H1 (cell line): Measurements from ENCODE around the gene ELOF1. TPM values are rescaled to one million over a fixed set of nuclear protein-coding genes. Genes with fewer than 3 reads are reported as not detected.
A peak's percentile ranks its signal among the peaks of the same experiment; 100 is the strongest.

Source experiments
- CTCF ChIA-PET: fragments of 300-600 bp; sonication (Branson Sonifier 250); formaldehyde crosslinking; loops from one replicate; lab custom pipeline; 2021; ENCODE audit not compliant: partially characterized antibody; lab: Charles Lee
- POLR2A ChIA-PET: fragments of 300-600 bp; sonication (Branson Sonifier 250); formaldehyde crosslinking; loops from one replicate; lab custom pipeline; 2021; ENCODE audit warnings: inconsistent platforms; ENCODE audit not compliant: partially characterized antibody; lab: Charles Lee
- DNase-seq, 2 experiments: peaks; one replicate each; pipeline versions ENCODE4 v3.0.0 to v3.0.0-alpha.2; 2010 to 2022; ENCODE audit warnings: low spot score in 2 of 2, low read depth in 1 of 2, mixed read lengths in 1 of 2
- FAIRE-seq: peaks from 2 replicates; lab custom pipeline; 2011; peaks lifted over from hg19 to GRCh38; lab: Jason Lieb, UNC
- H2AFZ ChIP-seq: 2 replicates; pipeline ENCODE4 v1.8.1; 2012; ENCODE audit warnings: low read length, inconsistent platforms
- H2AK5ac ChIP-seq: 2 replicates; pipeline ENCODE4 v1.6.1; 2013; ENCODE audit warnings: low read depth, low read length
- H2BK120ac ChIP-seq: replicated peaks from 2 replicates; pipeline ENCODE3; 2013; ENCODE audit warnings: low read depth, low read length, inconsistent platforms
- H2BK12ac ChIP-seq: 2 replicates; pipeline ENCODE4 v1.6.1; 2013; ENCODE audit warnings: low read depth, low read length
- H2BK15ac ChIP-seq: 2 replicates; pipeline ENCODE4 v1.6.1; 2013; ENCODE audit warnings: low read length
- H2BK20ac ChIP-seq: 2 replicates; pipeline ENCODE4 v1.6.1; 2013; ENCODE audit warnings: low read length
- H2BK5ac ChIP-seq: 2 replicates; pipeline ENCODE4 v1.6.1; 2013; ENCODE audit warnings: low read depth, low read length
- H3K14ac ChIP-seq: 2 replicates; pipeline ENCODE4 v1.6.1; 2013; ENCODE audit warnings: inconsistent platforms; ENCODE audit not compliant: insufficient read length
- H3K18ac ChIP-seq: 2 replicates; pipeline ENCODE4 v1.6.1; 2013; ENCODE audit warnings: low read length; ENCODE audit errors: extremely low read depth
- H3K23ac ChIP-seq: 2 replicates; pipeline ENCODE4 v1.6.1; 2013; ENCODE audit warnings: inconsistent platforms; ENCODE audit not compliant: insufficient read length
- H3K23me2 ChIP-seq: 2 replicates; pipeline ENCODE4 v1.6.1; 2013; ENCODE audit warnings: low read depth, low read length
- H3K27ac ChIP-seq: 2 replicates; pipeline ENCODE4 v1.6.1; 2011; ENCODE audit warnings: low read depth, low read length, inconsistent platforms
- H3K27me3 ChIP-seq, 4 experiments: replicated peaks in 1 of 4; 1 replicate in 1 of 4; 2 replicates in 3 of 4; pipeline versions ENCODE4 v1.6.1 to v1.8.1; 2011 to 2013; ENCODE audit warnings: low read length in 3 of 4, mild to moderate bottlenecking in 3 of 4, inconsistent platforms in 2 of 4, mixed read lengths in 2 of 4, moderate library complexity in 1 of 4; ENCODE audit not compliant: control insufficient read depth in 3 of 4, insufficient read depth in 3 of 4; ENCODE audit errors: extremely low read depth in 1 of 4
- H3K36me3 ChIP-seq, 4 experiments: 2 replicates each; pipeline versions ENCODE4 v1.6.1 to v1.8.1; 2011 to 2013; ENCODE audit warnings: mild to moderate bottlenecking in 4 of 4, low read length in 3 of 4, moderate library complexity in 2 of 4, control low read depth in 1 of 4, inconsistent platforms in 1 of 4; ENCODE audit not compliant: insufficient read depth in 4 of 4, control insufficient read depth in 2 of 4
- H3K4ac ChIP-seq: replicated peaks from 2 replicates; pipeline ENCODE3; 2013; ENCODE audit warnings: low read length, low read depth, mixed read lengths, inconsistent platforms; ENCODE audit not compliant: insufficient read length
- H3K4me1 ChIP-seq, 4 experiments: replicated peaks in 1 of 4; 1 replicate in 1 of 4; 2 replicates in 3 of 4; pipeline versions ENCODE4 v1.6.1 to v1.8.1; 2011 to 2013; ENCODE audit warnings: low read length in 3 of 4, inconsistent platforms in 2 of 4, mixed read lengths in 1 of 4; ENCODE audit not compliant: insufficient read depth in 4 of 4, control insufficient read depth in 3 of 4
- H3K4me2 ChIP-seq, 2 experiments: 2 replicates each; pipeline versions ENCODE4 v1.6.1 to v1.8.1; 2011 to 2013; ENCODE audit warnings: low read depth in 2 of 2, low read length in 2 of 2, control low read depth in 1 of 2, inconsistent platforms in 1 of 2, mild to moderate bottlenecking in 1 of 2; ENCODE audit not compliant: insufficient read depth in 1 of 2
- H3K4me3 ChIP-seq, 4 experiments: fragments of 200-600, 300-600 bp in 1 of 4; sonication (generic), shearing (Covaris generic), sonication (Bioruptor Twin) in 1 of 4; 2 replicates each; pipeline versions ENCODE4 v1.5.1 to v1.8.1; 2011 to 2016; ENCODE audit warnings: low read length in 4 of 4, low read depth in 3 of 4, control low read depth in 2 of 4, inconsistent platforms in 2 of 4, mild to moderate bottlenecking in 2 of 4, mixed read lengths in 1 of 4, moderate library complexity in 1 of 4; ENCODE audit not compliant: insufficient read depth in 2 of 4; ENCODE audit errors: extremely low read depth in 1 of 4
- H3K56ac ChIP-seq: replicated peaks from 2 replicates; pipeline ENCODE3; 2013; ENCODE audit warnings: low read depth, mild to moderate bottlenecking, mixed read lengths, low read length, inconsistent platforms; ENCODE audit not compliant: insufficient read length
- H3K79me1 ChIP-seq: 2 replicates; pipeline ENCODE4 v1.6.1; 2013; ENCODE audit warnings: low read depth, low read length, control low read depth
- H3K79me2 ChIP-seq, 2 experiments: 2 replicates each; pipeline versions ENCODE4 v1.6.1 to v1.8.1; 2012 to 2013; ENCODE audit warnings: low read length in 2 of 2, mild to moderate bottlenecking in 2 of 2, inconsistent platforms in 1 of 2; ENCODE audit not compliant: insufficient read depth in 2 of 2, control insufficient read depth in 1 of 2
- H3K9ac ChIP-seq, 4 experiments: replicated peaks in 1 of 4; 1 replicate in 1 of 4; 2 replicates in 3 of 4; pipeline versions ENCODE4 v1.6.1 to v1.8.1; 2011 to 2013; ENCODE audit warnings: low read depth in 3 of 4, low read length in 3 of 4, control low read depth in 2 of 4, mild to moderate bottlenecking in 2 of 4, moderate library complexity in 2 of 4, inconsistent platforms in 1 of 4; ENCODE audit errors: extremely low read depth in 1 of 4
- H3K9me3 ChIP-seq, 2 experiments: 2 replicates each; pipeline versions ENCODE4 v1.6.1 to v1.8.1; 2012 to 2013; ENCODE audit warnings: mild to moderate bottlenecking in 2 of 2, moderate library complexity in 2 of 2, control low read depth in 1 of 2, inconsistent platforms in 1 of 2, low read depth in 1 of 2, low read length in 1 of 2, mixed read lengths in 1 of 2; ENCODE audit not compliant: insufficient read depth in 2 of 2
- H4K20me1 ChIP-seq, 2 experiments: replicated peaks in 1 of 2; 2 replicates each; pipeline versions ENCODE3 to v1.8.1; 2011 to 2013; ENCODE audit warnings: inconsistent platforms in 2 of 2, low read length in 2 of 2, mild to moderate bottlenecking in 1 of 2; ENCODE audit not compliant: insufficient read depth in 2 of 2, control insufficient read depth in 1 of 2
- H4K5ac ChIP-seq: 2 replicates; pipeline ENCODE4 v1.6.1; 2013; ENCODE audit warnings: low read length, low read depth, mixed read lengths, inconsistent platforms; ENCODE audit not compliant: insufficient read length
- H4K8ac ChIP-seq: 2 replicates; pipeline ENCODE4 v1.8.0; 2013; ENCODE audit warnings: mild to moderate bottlenecking, moderate library complexity, low read length, inconsistent platforms; ENCODE audit not compliant: insufficient read depth; ENCODE audit errors: extremely low read depth
- H4K91ac ChIP-seq: replicated peaks from 2 replicates; pipeline ENCODE3; 2013; ENCODE audit warnings: low read length, mixed read lengths, inconsistent platforms; ENCODE audit not compliant: insufficient read length
- POLR2A ChIP-seq, 2 experiments: IDR thresholded peaks; 1 replicate in 1 of 2; 2 replicates in 1 of 2; pipeline ENCODE4 v1.6.1; 2011; ENCODE audit warnings: low read depth in 2 of 2, low read length in 2 of 2, mild to moderate bottlenecking in 2 of 2; ENCODE audit errors: control extremely low read depth in 1 of 2
- WGBS, 2 experiments: shearing (Covaris generic) in 1 of 2; methylation state at CpG; one replicate each; pipeline versions ENCODE4 v1.1.6 to v1.1.7; 2013 to 2015; ENCODE audit warnings: low lambda C conversion rate in 2 of 2, mixed read lengths in 2 of 2, inconsistent platforms in 1 of 2, low coverage in 1 of 2, missing lambda C conversion rate in 1 of 2; ENCODE audit not compliant: insufficient replicate concordance in 2 of 2, insufficient coverage in 1 of 2, insufficient read length in 1 of 2; ENCODE audit errors: extremely low coverage in 1 of 2, missing lambda C conversion rate in 1 of 2; 5-methylcytosine and 5-hydroxymethylcytosine counted together
- polyA plus RNA-seq, 7 experiments: library from polyadenylated mRNA; depleted of rRNA in 3 of 7; stranded (reverse) in 5 of 7; unstranded in 2 of 7; fragments of >200 nt in 5 of 7; fragments of 200-250 nt in 2 of 7; gene quantifications; 1 replicate in 5 of 7; 2 replicates in 1 of 7; 4 replicates in 1 of 7; pipeline versions ENCODE4 v1.2.1 to v1.2.3, GENCODE V29; 2011 to 2013; ENCODE audit warnings: missing spikeins in 2 of 7, mixed read lengths in 2 of 7
- total RNA-seq: library from RNA; stranded (reverse); fragmentation: NEBNext Ultra II Directional; extraction: Animal tissue kit (Norgen Biotek cat#: 25700); gene quantifications from 2 replicates; pipeline ENCODE4 v1.2.1, GENCODE V29; 2021
- TF ChIP-seq, protein P1 (sequence below): IDR thresholded peaks from 2 replicates; pipeline ENCODE4 v1.6.1; 2012; ENCODE audit warnings: inconsistent platforms

The ELOF1 gene
- total and polyA plus RNA-seq, 2 of the 8 experiments (the other 6 are each of a cell fraction or from before 2014, with no cell fraction given): 84.2 to 101 TPM

DNA sequence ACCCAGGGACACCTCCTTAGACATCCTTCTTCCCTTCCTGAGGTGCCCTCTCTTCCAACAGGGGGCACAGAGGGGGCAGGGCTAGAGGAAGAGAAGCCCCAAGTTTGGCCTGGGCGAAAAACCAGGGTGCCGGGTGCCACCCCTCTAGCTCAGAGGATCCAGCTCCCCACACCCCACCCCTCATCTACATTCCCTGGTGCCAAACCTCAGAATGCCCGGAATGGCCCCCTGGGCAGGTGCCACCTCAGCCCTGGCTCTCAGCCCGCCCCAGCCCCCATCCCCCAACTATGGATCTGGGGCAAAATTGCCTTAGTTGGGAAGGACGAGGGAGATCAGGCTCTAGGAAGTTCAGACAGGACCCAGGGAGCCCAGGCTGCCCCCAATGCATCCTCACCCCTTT lies 18.4 kb downstream of the ELOF1 start:
- H3K4me2 ChIP-seq: peak overlapping the region; percentile 73 to 78
- H2BK20ac ChIP-seq: no peak overlapping the region
- H2BK12ac ChIP-seq: 0 out of 2 replicates have a peak overlapping the region, but pooled peaks have one; percentile 50
- peak overlapping the region; percentile 40; the same call in 1 of the 2 replicates for H4K8ac ChIP-seq
- H3K56ac ChIP-seq: no peak overlapping the region
- FAIRE-seq (no peak), DNase-seq (no peak)
- H2AK5ac ChIP-seq: no peak overlapping the region
- CTCF ChIA-PET: interaction anchor here (1.2 kb wide), 1 partner anchor 135 kb away, joined by 3 read pairs; no protein-coding TSS in a partner anchor
- H4K5ac ChIP-seq: no peak overlapping the region
- H3K36me3 ChIP-seq: no peaks in the 10 kb centered on the region
- 0 out of 3 replicates have a peak, but pooled peaks of 1 of the 2 experiments have one; percentile 15 for TF ChIP-seq POLR2A (IDR thresholded peaks at IDR 0.05; ENCODE audit: control extremely low read depth in 1 of 2, low read depth in 2 of 2, low read length in 2 of 2)
- TF ChIP-seq, protein P1, sequence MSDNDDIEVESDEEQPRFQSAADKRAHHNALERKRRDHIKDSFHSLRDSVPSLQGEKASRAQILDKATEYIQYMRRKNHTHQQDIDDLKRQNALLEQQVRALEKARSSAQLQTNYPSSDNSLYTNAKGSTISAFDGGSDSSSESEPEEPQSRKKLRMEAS: no peak
- peaks cover 6% of the 10 kb centered on the region; the same call in 1 of the 2 replicates for H3K23me2 ChIP-seq
- no peak overlapping the region for H2BK5ac ChIP-seq
- H3K23ac ChIP-seq: no peak overlapping the region
- peaks cover 4 to 20% (median 17%) of the 10 kb centered on the region in 4 experiments for H3K4me1 ChIP-seq
- H3K9me3 ChIP-seq: no peaks in the 10 kb centered on the region
- no peak overlapping the region for H3K14ac ChIP-seq
- H3K79me1 ChIP-seq: no peaks in the 10 kb centered on the region
- WGBS, 2 experiments: 77% methylated on average over 2 of the region's 5 CpGs; no CpG with 5 or more reads in 1 of the 2 experiments
- peak overlapping the region in 1 of 4 experiments; percentile 54; a peak in 1 of 8 replicates for H3K4me3 ChIP-seq
- no peaks in the 10 kb centered on the region for H4K20me1 ChIP-seq
- H3K9ac ChIP-seq: no peak overlapping the region
- no peak overlapping the region for H2AFZ ChIP-seq
- no peak overlapping the region for H2BK120ac ChIP-seq
- no peak overlapping the region for H3K4ac ChIP-seq
- no peaks in the 10 kb centered on the region for H3K27me3 ChIP-seq
- no peak overlapping the region for H2BK15ac ChIP-seq
- H3K79me2 ChIP-seq: no peaks in the 10 kb centered on the region
- H3K27ac ChIP-seq: no peak overlapping the region
- POLR2A ChIA-PET: interaction anchor here (0.6 to 1.5 kb wide), 5 partner anchors 14 to 92 kb away, joined by 3 read pairs; no protein-coding TSS in a partner anchor
- H3K18ac ChIP-seq: peak overlapping the region; percentile 60; the same call in 1 of the 2 replicates
- no peak overlapping the region for H4K91ac ChIP-seq
